ENCODE measurements around the gene SRPRB. TPM values are rescaled to one million over a fixed set of nuclear protein-coding genes. Genes with fewer than 3 reads are reported as not detected.

SRPRB gene
- polyA plus RNA-seq, 1 donor from 2014 or later = 46.9 TPM

DNA sequence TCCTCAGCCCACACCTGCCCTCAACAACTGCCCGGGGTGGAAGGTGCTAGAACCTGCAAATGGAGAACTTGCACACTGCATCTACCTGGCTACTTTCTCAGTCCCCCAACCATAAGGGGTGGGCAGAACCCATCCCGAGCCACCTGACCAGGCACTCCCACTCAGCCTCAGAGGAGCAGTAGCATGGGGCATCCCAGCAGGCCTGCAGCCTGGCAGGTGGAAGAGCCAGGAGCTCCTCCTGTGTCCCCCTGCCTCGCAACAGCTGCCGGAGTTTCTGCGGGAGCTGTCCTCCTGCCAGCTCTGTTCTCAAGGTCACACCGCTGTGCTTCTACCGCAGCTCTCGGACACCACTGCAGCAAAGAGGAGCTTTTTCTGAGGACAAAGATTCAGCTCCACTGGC is 62.6 kb downstream of the SRPRB start:
- Histone ChIP-seq H3K27me3 (ENCODE audit: insufficient read depth, low read depth, low read length) (no peaks in the 10 kb centered on the region), H3F3A (ENCODE audit: insufficient read depth, low read length, poor library complexity, severe bottlenecking) (no peaks in the 10 kb centered on the region), H3K4me3 (ENCODE audit: low read length) (no peak overlapping the region), H3K4me2 (ENCODE audit: low read length) (no peak overlapping the region), H2AFZ (ENCODE audit: low read depth, low read length) (no peak overlapping the region), H3K9ac (ENCODE audit: low read length) (no peak overlapping the region), H3K36me3 (ENCODE audit: insufficient read depth, low read length) (no peaks in the 10 kb centered on the region), H4K20me1 (ENCODE audit: insufficient read depth) (no peaks in the 10 kb centered on the region), H3K79me2 (replicated peaks; ENCODE audit: insufficient read depth, low read length) (peaks cover 5% of the 10 kb centered on the region), H3K9me2 (ENCODE audit: insufficient read depth, low read length) (no peaks in the 10 kb centered on the region), H3K9me3 (ENCODE audit: low read length) (no peaks in the 10 kb centered on the region), H3K27ac (ENCODE audit: low read length) (no peak overlapping the region)
- TF ChIP-seq MXI1 (conservative IDR thresholded peaks at IDR 0.05; ENCODE audit: poor library complexity, severe bottlenecking) = no peak
- TF ChIP-seq POLR2AphosphoS5 (IDR thresholded peaks at IDR 0.05) = no peak
- TF ChIP-seq, protein P1, sequence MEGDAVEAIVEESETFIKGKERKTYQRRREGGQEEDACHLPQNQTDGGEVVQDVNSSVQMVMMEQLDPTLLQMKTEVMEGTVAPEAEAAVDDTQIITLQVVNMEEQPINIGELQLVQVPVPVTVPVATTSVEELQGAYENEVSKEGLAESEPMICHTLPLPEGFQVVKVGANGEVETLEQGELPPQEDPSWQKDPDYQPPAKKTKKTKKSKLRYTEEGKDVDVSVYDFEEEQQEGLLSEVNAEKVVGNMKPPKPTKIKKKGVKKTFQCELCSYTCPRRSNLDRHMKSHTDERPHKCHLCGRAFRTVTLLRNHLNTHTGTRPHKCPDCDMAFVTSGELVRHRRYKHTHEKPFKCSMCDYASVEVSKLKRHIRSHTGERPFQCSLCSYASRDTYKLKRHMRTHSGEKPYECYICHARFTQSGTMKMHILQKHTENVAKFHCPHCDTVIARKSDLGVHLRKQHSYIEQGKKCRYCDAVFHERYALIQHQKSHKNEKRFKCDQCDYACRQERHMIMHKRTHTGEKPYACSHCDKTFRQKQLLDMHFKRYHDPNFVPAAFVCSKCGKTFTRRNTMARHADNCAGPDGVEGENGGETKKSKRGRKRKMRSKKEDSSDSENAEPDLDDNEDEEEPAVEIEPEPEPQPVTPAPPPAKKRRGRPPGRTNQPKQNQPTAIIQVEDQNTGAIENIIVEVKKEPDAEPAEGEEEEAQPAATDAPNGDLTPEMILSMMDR (IDR thresholded peaks at IDR 0.05; ENCODE audit: poor library complexity, severe bottlenecking) = no peak
- no peak for TF ChIP-seq RAD21 (conservative IDR thresholded peaks at IDR 0.05)
- no peak for TF ChIP-seq EP300 (conservative IDR thresholded peaks at IDR 0.05; ENCODE audit: poor library complexity, severe bottlenecking)
- TF ChIP-seq TAF1 (IDR thresholded peaks at IDR 0.05; ENCODE audit: low read depth) = no peak
- TF ChIP-seq SMC3 (conservative IDR thresholded peaks at IDR 0.05; ENCODE audit: poor library complexity) = no peak
- TF ChIP-seq, protein P2, sequence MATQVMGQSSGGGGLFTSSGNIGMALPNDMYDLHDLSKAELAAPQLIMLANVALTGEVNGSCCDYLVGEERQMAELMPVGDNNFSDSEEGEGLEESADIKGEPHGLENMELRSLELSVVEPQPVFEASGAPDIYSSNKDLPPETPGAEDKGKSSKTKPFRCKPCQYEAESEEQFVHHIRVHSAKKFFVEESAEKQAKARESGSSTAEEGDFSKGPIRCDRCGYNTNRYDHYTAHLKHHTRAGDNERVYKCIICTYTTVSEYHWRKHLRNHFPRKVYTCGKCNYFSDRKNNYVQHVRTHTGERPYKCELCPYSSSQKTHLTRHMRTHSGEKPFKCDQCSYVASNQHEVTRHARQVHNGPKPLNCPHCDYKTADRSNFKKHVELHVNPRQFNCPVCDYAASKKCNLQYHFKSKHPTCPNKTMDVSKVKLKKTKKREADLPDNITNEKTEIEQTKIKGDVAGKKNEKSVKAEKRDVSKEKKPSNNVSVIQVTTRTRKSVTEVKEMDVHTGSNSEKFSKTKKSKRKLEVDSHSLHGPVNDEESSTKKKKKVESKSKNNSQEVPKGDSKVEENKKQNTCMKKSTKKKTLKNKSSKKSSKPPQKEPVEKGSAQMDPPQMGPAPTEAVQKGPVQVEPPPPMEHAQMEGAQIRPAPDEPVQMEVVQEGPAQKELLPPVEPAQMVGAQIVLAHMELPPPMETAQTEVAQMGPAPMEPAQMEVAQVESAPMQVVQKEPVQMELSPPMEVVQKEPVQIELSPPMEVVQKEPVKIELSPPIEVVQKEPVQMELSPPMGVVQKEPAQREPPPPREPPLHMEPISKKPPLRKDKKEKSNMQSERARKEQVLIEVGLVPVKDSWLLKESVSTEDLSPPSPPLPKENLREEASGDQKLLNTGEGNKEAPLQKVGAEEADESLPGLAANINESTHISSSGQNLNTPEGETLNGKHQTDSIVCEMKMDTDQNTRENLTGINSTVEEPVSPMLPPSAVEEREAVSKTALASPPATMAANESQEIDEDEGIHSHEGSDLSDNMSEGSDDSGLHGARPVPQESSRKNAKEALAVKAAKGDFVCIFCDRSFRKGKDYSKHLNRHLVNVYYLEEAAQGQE (IDR thresholded peaks at IDR 0.05; ENCODE audit: borderline replicate concordance) = no peak
- TF ChIP-seq EZH2 (IDR thresholded peaks at IDR 0.05; ENCODE audit: borderline replicate concordance, insufficient read depth, low read length, poor library complexity, severe bottlenecking) = no peak

DNA sequence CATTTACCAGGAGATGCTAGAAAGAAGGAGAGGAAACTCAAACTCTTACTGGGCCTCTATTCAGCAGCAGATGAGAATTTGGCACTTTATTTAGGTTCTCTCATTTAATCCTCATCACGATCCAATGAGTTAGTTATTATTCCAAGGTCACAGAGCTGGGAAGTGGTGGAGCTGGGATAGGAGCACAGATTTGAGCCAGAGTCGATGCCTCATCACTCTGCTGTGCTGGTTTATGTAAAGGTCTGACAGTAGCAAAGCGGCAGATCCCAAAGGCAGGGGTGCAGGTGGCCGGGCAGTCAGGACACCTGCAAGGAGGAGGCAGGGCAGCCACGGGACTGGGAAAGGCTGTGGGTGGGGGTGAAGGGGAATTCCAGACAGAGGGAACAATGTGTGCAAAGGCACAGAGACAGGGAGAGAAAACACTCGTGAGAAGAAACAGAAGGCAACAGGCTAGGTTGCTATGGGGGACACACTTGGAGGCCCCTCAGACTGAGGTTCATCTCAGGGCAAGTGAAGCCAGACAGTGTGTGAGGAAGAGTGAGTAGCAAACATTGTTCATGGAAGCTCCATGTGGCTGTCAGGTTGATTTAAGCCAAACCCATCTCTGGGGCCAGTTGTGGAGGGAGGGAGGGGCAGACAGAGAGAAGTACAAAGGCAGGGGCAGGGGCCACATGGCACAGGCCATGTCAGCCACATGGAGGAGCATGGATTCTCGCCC is 63.3 kb downstream of the SRPRB start:
- Histone ChIP-seq H3K9me2 (ENCODE audit: insufficient read depth, low read length) (no peaks in the 10 kb centered on the region), H3K4me3 (ENCODE audit: low read length) (no peak overlapping the region), H3K79me2 (replicated peaks; ENCODE audit: insufficient read depth, low read length) (peaks cover 9% of the 10 kb centered on the region), H3K27me3 (ENCODE audit: insufficient read depth, low read depth, low read length) (no peaks in the 10 kb centered on the region), H3F3A (ENCODE audit: insufficient read depth, low read length, poor library complexity, severe bottlenecking) (no peaks in the 10 kb centered on the region), H3K27ac (ENCODE audit: low read length) (no peak overlapping the region), H3K4me2 (ENCODE audit: low read length) (no peak overlapping the region), H4K20me1 (ENCODE audit: insufficient read depth) (no peaks in the 10 kb centered on the region), H3K36me3 (ENCODE audit: insufficient read depth, low read length) (no peaks in the 10 kb centered on the region), H3K9ac (ENCODE audit: low read length) (no peak overlapping the region), H2AFZ (ENCODE audit: low read depth, low read length) (no peak overlapping the region), H3K9me3 (ENCODE audit: low read length) (no peaks in the 10 kb centered on the region)
- TF ChIP-seq, protein P1 (IDR thresholded peaks at IDR 0.05; ENCODE audit: poor library complexity, severe bottlenecking) = no peak
- no peak for TF ChIP-seq SMC3 (conservative IDR thresholded peaks at IDR 0.05; ENCODE audit: poor library complexity)
- TF ChIP-seq RAD21 (conservative IDR thresholded peaks at IDR 0.05) = no peak
- no peak for TF ChIP-seq MXI1 (conservative IDR thresholded peaks at IDR 0.05; ENCODE audit: poor library complexity, severe bottlenecking)

Measured in neural cell (in vitro differentiated cells).